GM19438 (cell line): ENCODE data around the gene BICDL2.

Experiments
- ATAC-seq: cut with Tn5 transposase; IDR thresholded peaks from one replicate; pipeline ENCODE4 v1.9.1; 2021; ENCODE audit warnings: low read depth; ENCODE audit not compliant: unreplicated experiment

The BICDL2 gene

DNA sequence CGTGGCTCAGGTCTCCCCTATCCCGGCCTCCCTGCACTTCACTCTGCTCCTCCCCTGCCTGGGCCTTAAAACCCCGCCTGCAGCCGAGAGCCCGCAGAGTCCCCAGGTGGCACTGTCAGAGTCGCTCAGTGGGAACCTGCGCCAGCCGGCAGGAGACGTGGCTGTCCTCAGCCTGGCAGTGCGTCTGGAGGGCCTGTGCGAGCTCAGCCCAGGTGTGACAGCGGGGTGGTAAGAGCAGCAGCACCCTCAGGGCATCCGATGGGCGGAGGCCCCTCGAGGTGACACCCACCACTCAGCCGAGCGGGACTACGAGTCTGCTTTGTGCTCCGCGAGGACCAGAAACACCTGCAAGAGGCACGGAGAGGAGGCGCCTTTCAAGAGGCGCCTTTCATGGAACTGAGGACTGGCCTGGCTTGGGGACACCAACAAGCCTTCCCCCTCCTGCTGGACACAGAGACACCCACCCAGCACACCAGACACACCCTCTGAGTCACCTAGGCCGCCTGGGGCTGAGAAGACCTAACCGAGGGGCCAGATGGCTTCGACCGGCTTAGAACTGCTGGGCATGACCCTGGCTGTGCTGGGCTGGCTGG, 23.8 kb downstream of the BICDL2 start, which contains the start of gene CLDN9:
Gene CLDN9, plus strand, starts transcription at position 96 of the 593 bp plus-strand sequence. Its CDS starts 440 bp downstream, at position 536.
- no peak for ATAC-seq

GRCh38 chr16:3012246-3012645, 24.5 kb downstream of the BICDL2 start:
- no peak for ATAC-seq

DNA sequence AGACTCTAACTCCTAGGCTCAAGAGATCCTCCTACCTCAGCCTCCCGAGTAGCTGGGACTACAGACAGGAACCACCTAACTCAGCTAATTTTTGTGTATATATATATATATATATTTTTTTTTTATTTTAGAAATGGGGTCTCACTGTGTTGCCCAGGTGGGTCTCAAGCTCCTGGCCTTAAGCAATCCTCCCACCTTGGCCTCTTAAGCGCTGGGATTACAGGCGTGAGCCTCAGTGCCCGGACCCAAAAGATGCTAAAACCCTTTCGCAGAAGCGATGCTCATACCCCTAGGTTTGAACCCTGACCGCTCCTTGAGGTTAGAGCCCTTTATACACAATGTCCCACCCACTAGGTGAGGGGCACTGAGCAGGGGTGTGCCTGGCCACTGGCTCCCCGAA, 26.2 kb downstream of the BICDL2 start:
- no peak for ATAC-seq

DNA sequence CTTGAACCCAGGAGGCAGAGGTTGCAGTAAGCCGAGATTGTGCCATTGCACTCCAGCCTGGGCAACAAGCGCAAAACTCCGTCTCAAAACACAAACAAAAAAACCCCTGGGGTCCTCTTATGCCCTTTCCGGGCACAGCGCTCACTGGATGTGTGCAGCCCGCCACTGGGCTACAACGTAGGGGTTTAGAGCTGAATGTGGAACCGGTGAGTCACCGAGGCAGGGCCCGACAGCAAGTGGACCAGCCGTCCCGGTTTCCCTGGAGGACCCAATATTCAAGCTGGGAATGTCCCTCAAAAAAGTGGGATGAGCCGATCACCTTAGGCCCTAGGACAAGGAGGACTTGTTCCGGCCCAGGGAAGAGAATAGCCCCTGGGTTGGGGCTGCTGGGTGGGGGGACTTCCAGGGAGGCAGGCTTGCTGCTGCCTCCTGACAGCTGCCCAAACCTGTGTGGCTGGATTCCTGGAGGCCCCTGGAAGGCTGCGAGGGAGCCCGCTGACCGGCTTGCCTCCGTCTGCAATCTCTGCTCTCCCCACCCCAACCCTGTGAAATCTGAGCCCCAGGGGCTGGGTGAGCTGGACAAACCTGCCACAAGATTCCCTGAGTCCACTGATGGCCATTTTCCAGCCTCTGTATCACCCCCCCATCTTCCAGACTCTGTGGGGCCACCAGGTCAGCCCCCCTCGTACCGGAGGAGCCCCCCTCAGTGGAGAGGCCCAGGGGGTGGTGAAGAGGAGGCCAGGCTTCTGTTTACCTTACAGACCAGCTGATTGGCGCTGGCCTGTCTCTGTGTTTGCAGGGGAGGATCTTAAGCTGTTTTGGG, 27.0 kb downstream of the BICDL2 start:
- ATAC-seq = no peak

- no peak for ATAC-seq
These were observed 28.1 kb downstream of the BICDL2 start for GRCh38 chr16:3008690-3009037.

GRCh38 chr16:3007957-3008689, 28.6 kb downstream of the BICDL2 start:
- ATAC-seq = no peak

DNA sequence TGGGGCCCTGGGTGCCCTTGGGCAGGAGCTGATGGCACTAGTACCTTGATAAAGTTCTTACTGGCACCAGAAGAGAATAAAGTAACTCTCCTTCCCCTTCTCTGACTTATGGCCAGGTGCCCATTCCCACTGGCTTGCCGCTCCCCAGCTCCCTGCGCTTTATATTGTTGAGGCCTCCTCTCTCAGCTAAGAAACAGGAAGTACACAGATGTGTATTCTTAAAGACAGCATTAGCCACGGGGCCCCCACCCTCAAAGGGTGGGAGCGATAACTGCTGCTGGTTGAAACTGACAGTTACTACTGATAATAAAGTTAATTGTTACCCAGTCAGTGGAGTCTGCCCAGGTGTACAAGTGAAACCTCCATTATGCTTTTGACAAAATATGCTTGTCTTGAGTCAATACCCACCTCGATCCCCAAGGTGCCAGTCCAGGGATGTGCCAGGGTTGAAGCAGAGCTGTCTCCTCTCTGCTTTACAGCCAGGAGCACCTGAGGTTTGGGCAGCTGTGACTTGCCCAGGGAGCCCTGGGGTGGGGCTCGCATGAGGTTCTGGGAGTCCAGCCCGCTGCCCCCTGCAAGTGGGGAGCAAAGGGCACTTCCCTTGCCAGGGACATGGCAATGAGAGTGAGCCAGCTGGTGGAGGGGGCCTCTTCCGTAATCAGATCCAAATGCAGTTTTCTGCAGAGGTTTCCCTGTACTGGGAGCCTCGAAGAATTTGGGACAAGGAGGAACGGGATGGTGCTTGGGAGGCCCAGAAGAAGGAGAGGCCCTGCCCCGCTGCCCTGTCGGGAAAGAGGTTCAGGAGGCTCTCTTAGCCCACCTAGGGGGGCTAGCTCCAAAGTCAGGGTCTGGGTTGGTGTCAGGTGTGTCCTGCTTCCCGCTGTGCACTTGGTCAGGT, 29.4 kb downstream of the BICDL2 start:
- no peak for ATAC-seq

DNA sequence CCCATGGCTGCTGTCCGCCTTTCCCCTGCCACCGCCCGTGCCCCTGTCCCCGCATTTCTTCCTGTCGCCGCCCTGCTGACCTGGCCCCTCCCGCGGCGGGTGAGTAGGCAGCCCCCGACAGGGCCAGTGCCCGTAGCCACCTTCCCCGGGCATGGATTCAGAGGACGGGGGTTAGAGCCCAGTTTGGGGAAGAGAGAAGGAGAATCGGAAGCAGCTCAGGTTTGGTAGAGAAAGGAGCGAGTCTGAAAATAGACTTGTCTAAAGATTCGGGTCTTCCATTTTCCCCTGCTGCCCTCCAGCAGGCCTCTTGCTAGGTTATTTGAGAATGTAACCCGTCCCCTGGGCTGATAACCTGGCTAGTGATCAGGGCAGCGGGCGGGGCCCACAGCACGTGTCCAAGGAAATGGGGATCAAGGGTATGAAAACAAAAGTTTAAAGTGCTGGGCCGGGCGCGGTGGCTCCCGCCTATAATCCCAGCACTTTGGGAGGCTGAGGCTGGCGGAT, 31.9 kb downstream of the BICDL2 start:
- no peak for ATAC-seq

- peak; percentile 0 for ATAC-seq
These were observed 32.4 kb downstream of the BICDL2 start for GRCh38 chr16:3004319-3004718.

GRCh38 chr16:3003582-3004270, 33.0 kb downstream of the BICDL2 start:
- peak; percentile 88 for ATAC-seq

DNA sequence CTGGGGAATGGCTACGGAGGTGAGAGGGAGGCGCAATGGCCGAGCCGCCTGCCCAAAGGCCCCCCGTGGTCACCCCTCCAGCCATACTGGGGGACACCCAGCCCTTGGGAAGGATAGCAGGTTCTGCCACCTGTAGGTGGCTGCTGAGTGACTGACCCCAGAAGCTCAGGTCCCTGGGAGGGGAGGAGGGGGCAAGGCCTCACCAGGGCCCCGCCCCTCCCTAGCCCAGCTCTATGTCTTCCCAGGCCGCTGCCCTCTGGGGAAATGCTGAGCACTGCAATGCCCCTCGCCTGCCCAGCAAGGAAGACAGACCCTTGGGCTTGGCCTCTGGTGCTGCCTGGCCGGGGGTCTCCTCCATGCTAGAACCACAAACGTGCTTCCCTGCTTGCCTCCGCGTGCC, 35.4 kb downstream of the BICDL2 start:
- no peak for ATAC-seq

GRCh38 chr16:3000540-3000939, 36.2 kb downstream of the BICDL2 start:
- ATAC-seq = no peak

DNA sequence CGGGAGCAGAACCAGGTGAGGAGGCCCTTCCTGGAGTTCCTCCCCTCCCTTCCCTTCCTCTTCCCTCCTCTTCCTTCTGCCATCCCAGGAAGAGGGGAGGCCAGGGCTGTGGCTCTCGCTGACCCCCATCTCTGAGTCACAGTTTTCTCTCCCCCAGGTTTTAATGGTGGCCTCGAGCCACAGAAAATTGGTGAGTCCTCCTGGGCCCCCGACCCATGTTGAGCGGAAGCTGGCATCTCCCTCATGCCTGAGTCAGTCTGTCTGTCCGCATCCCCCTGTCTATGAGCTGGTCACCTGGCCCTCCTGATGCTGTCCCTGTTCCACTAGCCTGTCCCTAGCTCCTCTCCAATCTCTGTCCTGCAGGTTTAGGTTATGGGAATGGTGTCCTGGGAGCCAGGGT, 36.8 kb downstream of the BICDL2 start:
- no peak for ATAC-seq

DNA sequence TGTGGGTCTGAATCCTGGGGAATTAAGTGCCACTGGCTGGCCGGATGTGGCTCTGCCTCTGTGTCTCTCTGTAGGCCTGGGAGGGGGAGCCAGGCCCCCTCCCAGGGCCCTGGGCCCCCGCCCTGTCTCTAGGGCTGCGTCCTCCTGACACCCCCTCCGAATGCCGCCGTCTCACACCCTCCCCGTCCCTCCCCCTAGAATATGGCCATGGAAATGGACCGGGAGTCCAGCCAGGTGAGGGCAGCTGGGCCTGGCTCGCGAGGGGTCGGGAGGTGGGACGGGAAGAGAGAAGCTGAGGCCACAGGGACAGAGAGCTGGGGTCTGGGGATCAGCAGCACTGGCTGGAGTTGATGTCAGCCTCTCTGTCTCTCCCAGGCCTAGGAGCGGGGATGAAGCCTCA, 40.4 kb downstream of the BICDL2 start:
- no peak for ATAC-seq

- no peak for ATAC-seq
These were observed 44.2 kb downstream of the BICDL2 start for GRCh38 chr16:2992383-2993081.

GRCh38 chr16:2991566-2992261, 45.0 kb downstream of the BICDL2 start:
- ATAC-seq = no peak

DNA sequence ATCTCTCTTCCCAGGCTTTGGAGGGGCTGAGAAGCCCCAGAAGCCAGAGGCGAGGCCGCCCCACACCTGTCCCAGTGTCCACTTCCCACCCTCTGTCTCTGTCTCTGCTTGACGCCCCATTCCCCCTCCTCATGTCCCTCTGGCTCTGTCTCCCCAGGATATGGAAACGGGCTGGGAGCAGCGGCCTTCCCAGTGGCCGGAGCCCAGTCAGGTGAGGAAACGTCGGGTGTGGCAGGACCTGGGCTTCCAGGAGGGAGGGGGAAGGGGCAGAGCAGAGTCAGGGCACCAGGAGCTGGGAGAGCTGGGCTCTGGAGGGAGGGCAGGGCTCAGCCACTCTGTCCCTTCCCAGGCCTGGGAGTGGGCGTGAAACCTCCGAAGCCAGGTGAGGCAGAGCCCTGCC, 45.9 kb downstream of the BICDL2 start:
- no peak for ATAC-seq

DNA sequence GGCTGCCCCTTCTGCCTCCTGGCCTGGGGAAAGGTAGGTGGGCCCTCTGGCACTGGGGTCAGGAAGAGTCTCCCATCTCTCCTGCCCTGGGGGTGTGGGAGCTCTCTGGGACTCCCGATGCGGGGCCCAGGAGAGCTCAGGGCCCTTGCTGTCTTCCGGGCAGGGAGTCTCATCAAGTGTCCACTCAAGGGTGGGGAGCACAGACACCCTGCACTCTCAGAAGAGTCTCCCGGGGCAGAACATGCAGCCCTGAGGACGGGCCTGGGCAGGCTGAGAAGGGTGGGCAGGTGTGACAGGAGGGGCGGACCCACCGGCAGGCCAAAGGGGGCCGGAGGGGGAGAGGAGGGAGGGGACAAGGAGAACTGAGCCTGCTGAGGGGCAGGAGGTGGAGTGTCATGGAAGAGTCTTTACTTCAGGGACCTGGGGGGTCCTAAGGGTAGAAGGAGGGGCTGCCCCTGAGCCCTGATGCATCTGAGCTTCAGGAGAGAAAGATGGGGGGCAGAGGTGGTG, 48.1 kb downstream of the BICDL2 start:
- ATAC-seq = no peak
